CD14-positive monocyte (primary cell): ENCODE results near the gene RNF213. TPM values are rescaled to one million over a fixed set of nuclear protein-coding genes. Genes with fewer than 3 reads are reported as not detected.

Source experiments
- DNase-seq, 3 donors: peaks; one replicate each; pipeline ENCODE4 v3.0.0-alpha.2; 2011 to 2022
- H2AFZ ChIP-seq: 2 replicates; pipeline ENCODE4 v1.6.0; 2012; ENCODE audit warnings: mild to moderate bottlenecking, low read depth, low read length, inconsistent platforms; ENCODE audit not compliant: insufficient read depth, poor library complexity, severe bottlenecking
- H3K27ac ChIP-seq, 2 donors: 1 replicate in 1 of 2; 2 replicates in 1 of 2; pipeline ENCODE4 v1.5.1; 2012 to 2013; ENCODE audit warnings: low read length in 2 of 2, control low read depth in 1 of 2, inconsistent platforms in 1 of 2, low read depth in 1 of 2, mild to moderate bottlenecking in 1 of 2
- H3K27me3 ChIP-seq, 2 donors: one replicate each; pipeline versions ENCODE4 v1.6.0 to v1.6.1; 2011 to 2013; ENCODE audit warnings: low read length in 2 of 2; ENCODE audit not compliant: control insufficient read depth in 2 of 2, insufficient read depth in 2 of 2
- H3K36me3 ChIP-seq, 2 donors: replicated peaks in 1 of 2; 1 replicate in 1 of 2; 2 replicates in 1 of 2; pipeline versions ENCODE4 v1.5.1 to v1.6.1; 2012 to 2013; ENCODE audit warnings: low read length in 2 of 2, control low read depth in 1 of 2, inconsistent platforms in 1 of 2, mild to moderate bottlenecking in 1 of 2; ENCODE audit not compliant: insufficient read depth in 2 of 2, control insufficient read depth in 1 of 2
- H3K4me1 ChIP-seq, 2 donors: 1 replicate in 1 of 2; 2 replicates in 1 of 2; pipeline versions ENCODE4 v1.5.1 to v1.6.1; 2012 to 2013; ENCODE audit warnings: low read length in 2 of 2, control low read depth in 1 of 2, inconsistent platforms in 1 of 2, mild to moderate bottlenecking in 1 of 2, moderate library complexity in 1 of 2; ENCODE audit not compliant: insufficient read depth in 2 of 2, control insufficient read depth in 1 of 2
- H3K4me2 ChIP-seq: replicated peaks from 2 replicates; pipeline ENCODE3; 2012; ENCODE audit warnings: low read length, moderate library complexity, mild to moderate bottlenecking; ENCODE audit not compliant: poor library complexity, severe bottlenecking; ENCODE audit errors: extremely low read depth
- H3K4me3 ChIP-seq, 3 experiments: fragments of 200-600 bp in 1 of 3; sonication (generic) in 1 of 3; replicated peaks in 1 of 3; 1 replicate in 2 of 3; 2 replicates in 1 of 3; pipeline ENCODE4 v1.5.1; 2011 to 2013; ENCODE audit warnings: low read length in 3 of 3, mild to moderate bottlenecking in 3 of 3, control low read depth in 2 of 3, low read depth in 2 of 3, inconsistent platforms in 1 of 3, moderate library complexity in 1 of 3
- H3K79me2 ChIP-seq: 2 replicates; pipeline ENCODE4 v1.6.0; 2012; ENCODE audit warnings: mild to moderate bottlenecking, control low read depth, inconsistent platforms, low read length, moderate library complexity; ENCODE audit not compliant: insufficient read depth
- H3K9ac ChIP-seq: 2 replicates; pipeline ENCODE4 v1.6.0; 2017; ENCODE audit warnings: low read length, mild to moderate bottlenecking; ENCODE audit not compliant: insufficient read depth, poor library complexity, severe bottlenecking
- H3K9me3 ChIP-seq, 2 donors: replicated peaks in 1 of 2; 1 replicate in 1 of 2; 2 replicates in 1 of 2; pipeline versions ENCODE4 v1.5.1 to v1.6.1; 2012 to 2013; ENCODE audit warnings: low read length in 2 of 2, control low read depth in 1 of 2; ENCODE audit not compliant: control insufficient read depth in 1 of 2, insufficient read depth in 1 of 2
- H4K20me1 ChIP-seq: 2 replicates; pipeline ENCODE4 v1.6.0; 2012; ENCODE audit warnings: mild to moderate bottlenecking, low read length, control low read depth, moderate library complexity; ENCODE audit not compliant: insufficient read depth
- H3K27ac Mint-ChIP-seq, 7 donors: one replicate each; pipeline ENCODE4 v1.8.0; 2020; ENCODE audit warnings: mild to moderate bottlenecking in 7 of 7, mixed read lengths in 7 of 7, moderate library complexity in 6 of 7, inconsistent platforms in 2 of 7
- H3K27me3 Mint-ChIP-seq, 3 donors: one replicate each; pipeline ENCODE4 v1.8.0; 2021 to 2022; ENCODE audit warnings: low read depth in 3 of 3, mild to moderate bottlenecking in 3 of 3, mixed read lengths in 3 of 3, moderate library complexity in 3 of 3, inconsistent platforms in 1 of 3
- H3K36me3 Mint-ChIP-seq, 2 donors: one replicate each; pipeline ENCODE4 v1.8.0; 2020; ENCODE audit warnings: mixed read lengths in 2 of 2, inconsistent platforms in 1 of 2, mild to moderate bottlenecking in 1 of 2
- H3K4me1 Mint-ChIP-seq: one replicate; pipeline ENCODE4 v1.8.0; 2020; ENCODE audit warnings: mild to moderate bottlenecking, mixed read lengths
- H3K4me3 Mint-ChIP-seq, 2 donors: one replicate each; pipeline ENCODE4 v1.8.0; 2020; ENCODE audit warnings: mild to moderate bottlenecking in 2 of 2, mixed read lengths in 2 of 2, moderate library complexity in 1 of 2
- H3K9me3 Mint-ChIP-seq, 7 donors: one replicate each; pipeline ENCODE4 v1.8.0; 2020 to 2022; ENCODE audit warnings: mixed read lengths in 7 of 7, mild to moderate bottlenecking in 6 of 7, moderate library complexity in 6 of 7, inconsistent platforms in 2 of 7
- CTCF ChIP-seq: fragments of 200-600 bp; IDR thresholded peaks from one replicate; pipeline ENCODE4 v1.8.0; 2022; ENCODE audit warnings: antibody characterized with exemption, mild to moderate bottlenecking
- WGBS: methylation state at CpG from one replicate; pipeline ENCODE4 v1.1.5; 2013; ENCODE audit warnings: missing lambda C conversion rate; ENCODE audit not compliant: insufficient coverage; 5-methylcytosine and 5-hydroxymethylcytosine counted together
- intact Hi-C, 2 donors: fragments of 100-400 bp; cut with micrococcal nuclease; formaldehyde crosslinking; loops; one replicate each; pipeline versions ENCODE4 v1.15.0 to v1.15.1; 2023
- polyA plus RNA-seq, 3 donors: library from polyadenylated mRNA; depleted of rRNA in 1 of 3; unstranded in 2 of 3; stranded (reverse) in 1 of 3; fragments of 300-500 nt in 2 of 3; fragments of >200 nt in 1 of 3; fragmentation: Illumina TruSeq in 2 of 3; gene quantifications; 1 replicate in 2 of 3; 2 replicates in 1 of 3; pipeline ENCODE4 v1.2.3, GENCODE V29; 2012 to 2021

The RNF213 gene
- polyA plus RNA-seq, 3 donors: 10.3 to 196 (median 18.1) TPM

GRCh38 chr17:80212511-80212910, 48.1 kb upstream of the RNF213 start:
- H3K27me3 Mint-ChIP-seq: peaks cover 8 to 26% (median 19%) of the 10 kb centered on the region in 3 donors
- peaks cover 80 to 87% of the 10 kb centered on the region in 2 donors for H3K36me3 ChIP-seq
- H4K20me1 ChIP-seq: peaks cover 91% of the 10 kb centered on the region
- no peaks in the 10 kb centered on the region for H3K9me3 ChIP-seq
- peak in 1 of 3 donors; percentile 10 for DNase-seq
- peaks cover 36 to 52% of the 10 kb centered on the region in 2 donors for H3K4me1 ChIP-seq
- no peaks in the 10 kb centered on the region for H3K27me3 ChIP-seq
- H3K9me3 Mint-ChIP-seq: peaks cover 0 to 8% (median 2%) of the 10 kb centered on the region in 7 donors
- H3K9ac ChIP-seq: peak overlapping the region; percentile 56
- 83% methylated on average over 9 of the region's 12 CpGs for WGBS
- H3K4me2 ChIP-seq: peak overlapping the region; percentile 59
- H3K36me3 Mint-ChIP-seq: peaks cover 75 to 94% of the 10 kb centered on the region in 2 donors
- intact Hi-C loops: loop anchor here (5.0 kb wide), 2 partner anchors 40 to 60 kb away; no protein-coding TSS in a partner anchor
- H3K27ac ChIP-seq: peak overlapping the region; percentile 85 to 91
- H3K4me3 ChIP-seq: peak overlapping the region in 1 of 3 experiments; percentile 16
- H3K4me1 Mint-ChIP-seq: peaks cover 35% of the 10 kb centered on the region
- H3K27ac Mint-ChIP-seq: peak overlapping the region; percentile 88 to 96 (median 93)
- H2AFZ ChIP-seq: no peak overlapping the region
- H3K4me3 Mint-ChIP-seq: peak overlapping the region in 1 of 2 donors; percentile 65
- H3K79me2 ChIP-seq: peaks cover 9% of the 10 kb centered on the region
- no peak for TF ChIP-seq CTCF

DNA sequence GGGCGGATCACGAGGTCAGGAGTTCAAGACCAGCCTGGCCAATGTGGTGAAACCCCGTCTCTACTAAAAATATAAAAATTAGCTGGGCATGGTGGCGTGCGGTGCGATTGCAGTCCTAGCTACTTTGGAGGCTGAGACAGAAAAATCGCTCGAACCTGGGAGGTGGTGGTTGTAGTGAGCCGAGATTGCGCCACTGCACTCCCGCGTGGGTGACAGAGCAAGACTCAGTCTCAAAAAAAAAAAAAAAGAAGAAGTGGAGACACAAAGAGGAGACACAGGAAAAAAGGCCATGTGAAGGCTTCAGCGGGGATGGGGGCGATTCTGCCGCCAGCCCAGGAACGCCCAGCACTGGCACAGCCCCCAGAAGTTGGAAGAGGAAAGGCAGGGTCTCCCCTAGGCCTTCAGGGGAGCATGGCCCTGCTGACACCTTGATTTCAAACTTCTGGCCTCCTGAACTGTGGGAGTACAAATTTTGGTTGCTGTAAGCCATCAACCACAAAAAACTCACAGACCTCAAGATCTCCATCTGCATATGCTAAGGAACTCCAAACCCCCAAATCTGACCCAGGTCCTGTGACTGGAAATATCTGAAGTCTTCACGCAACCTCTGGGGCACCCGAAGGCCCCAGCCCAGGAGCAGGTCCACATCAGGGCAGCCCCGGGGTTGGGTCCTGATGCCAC, 47.5 kb upstream of the RNF213 start:
- Histone ChIP-seq H3K27me3 (peaks cover 0 to 2% of the 10 kb centered on the region in 2 donors), H3K4me3 (peak overlapping the region in 1 of 3 experiments; percentile 57), H3K4me2 (peak overlapping the region; percentile 59), H4K20me1 (peaks cover 91% of the 10 kb centered on the region), H3K4me1 (peaks cover 34 to 51% of the 10 kb centered on the region in 2 donors), H3K9ac (peak overlapping the region; percentile 56), H3K9me3 (no peaks in the 10 kb centered on the region), H2AFZ (peak overlapping the region; percentile 53), H3K79me2 (peaks cover 15% of the 10 kb centered on the region), H3K27ac (peak overlapping the region; percentile 85 to 91), H3K36me3 (peaks cover 84 to 89% of the 10 kb centered on the region in 2 donors)
- peak; percentile 81 to 84 (median 83) for DNase-seq
- Mint-ChIP-seq H3K27ac (peak overlapping the region; percentile 88 to 96 (median 93)), H3K27me3 (peaks cover 10 to 31% (median 25%) of the 10 kb centered on the region in 3 donors), H3K36me3 (peaks cover 81 to 98% of the 10 kb centered on the region in 2 donors), H3K9me3 (peaks cover 0 to 8% (median 2%) of the 10 kb centered on the region in 7 donors), H3K4me3 (peak overlapping the region; percentile 53 to 65), H3K4me1 (peaks cover 39% of the 10 kb centered on the region)
- whole genome bisulfite sequencing: 3% methylated on average over 13 of the region's 19 CpGs
- intact Hi-C loops: loop anchor here (5.0 kb wide), 2 partner anchors 39 to 61 kb away; no protein-coding TSS in a partner anchor
- no peak for TF ChIP-seq CTCF
